ENCODE data around the gene SLC19A1. TPM values are rescaled to one million over a fixed set of nuclear protein-coding genes. Genes with fewer than 3 reads are reported as not detected.

SLC19A1 gene
- total RNA-seq, 2 donors from 2014 or later = 12.2 to 15.5 TPM

- no peaks in the 10 kb centered on the region for H3K9me3 ChIP-seq
- DNase-seq (ENCODE audit: low spot score) = no peak
- 96% methylated on average over 22 of the region's 33 CpGs for WGBS
- intact Hi-C loops (cut with DNase I) = no loop called here
- no peak for TF ChIP-seq POLR2A (IDR thresholded peaks at IDR 0.05)
- TF ChIP-seq CTCF (IDR thresholded peaks at IDR 0.05) = no peak
- TF ChIP-seq POLR2AphosphoS5 (IDR thresholded peaks at IDR 0.05) = no peak
- H3K4me3 ChIP-seq = no peak overlapping the region
- H3K4me1 ChIP-seq (replicated peaks) = no peaks in the 10 kb centered on the region
- H3K36me3 ChIP-seq = peaks cover 0 to under 1% of the 10 kb centered on the region in 2 donors
- no peaks in the 10 kb centered on the region for H3K27me3 ChIP-seq (replicated peaks; ENCODE audit: insufficient read depth)
- no peak overlapping the region for H3K27ac ChIP-seq
These were observed 55.0 kb downstream of the SLC19A1 start for GRCh38 chr21:45487161-45487806.

- Histone ChIP-seq H3K4me1 (replicated peaks) (no peaks in the 10 kb centered on the region), H3K4me3 (no peak overlapping the region), H3K27me3 (replicated peaks; ENCODE audit: insufficient read depth) (no peaks in the 10 kb centered on the region), H3K36me3 (peaks cover 0 to 4% of the 10 kb centered on the region in 2 donors), H3K27ac (no peak overlapping the region), H3K9me3 (no peaks in the 10 kb centered on the region)
- TF ChIP-seq POLR2A (IDR thresholded peaks at IDR 0.05) = no peak
- no peak for TF ChIP-seq POLR2AphosphoS5 (IDR thresholded peaks at IDR 0.05)
- no peak for TF ChIP-seq CTCF (IDR thresholded peaks at IDR 0.05)
- 85% methylated on average over 29 of the region's 29 CpGs for WGBS
- no peak for DNase-seq (ENCODE audit: low spot score)
- intact Hi-C loops (cut with DNase I) = no loop called here
These were observed 55.6 kb downstream of the SLC19A1 start for GRCh38 chr21:45486443-45487160.

- H3K36me3 ChIP-seq = peaks cover 0 to 4% of the 10 kb centered on the region in 2 donors
These were observed 56.4 kb downstream of the SLC19A1 start for GRCh38 chr21:45485686-45486442.

GRCh38 chr21:45484318-45484717 is 57.9 kb downstream of the SLC19A1 start:
- no peak for DNase-seq (ENCODE audit: low spot score)
- Histone ChIP-seq H3K9me3 (no peaks in the 10 kb centered on the region), H3K27me3 (replicated peaks; ENCODE audit: insufficient read depth) (no peaks in the 10 kb centered on the region), H3K36me3 (peaks cover 0 to 4% of the 10 kb centered on the region in 2 donors), H3K4me3 (no peak overlapping the region), H3K4me1 (replicated peaks) (no peaks in the 10 kb centered on the region), H3K27ac (no peak overlapping the region)
- intact Hi-C loops (cut with DNase I) = no loop called here
- WGBS = 94% methylated on average over 6 of the region's 6 CpGs
- TF ChIP-seq POLR2A (IDR thresholded peaks at IDR 0.05) (no peak), CTCF (IDR thresholded peaks at IDR 0.05) (no peak), POLR2AphosphoS5 (IDR thresholded peaks at IDR 0.05) (no peak)

More at GRCh38 chr21:45485686-45486442, 56.4 kb downstream of the SLC19A1 start:
- Histone ChIP-seq H3K27me3 (replicated peaks; ENCODE audit: insufficient read depth) (no peaks in the 10 kb centered on the region), H3K9me3 (no peaks in the 10 kb centered on the region), H3K4me3 (no peak overlapping the region), H3K4me1 (replicated peaks) (no peaks in the 10 kb centered on the region), H3K27ac (no peak overlapping the region)
- WGBS = 89% methylated on average over 25 of the region's 25 CpGs
- no peak for DNase-seq (ENCODE audit: low spot score)
- no peak for TF ChIP-seq CTCF (IDR thresholded peaks at IDR 0.05)
- intact Hi-C loops (cut with DNase I) = no loop called here

Data from prostate gland (tissue), 2 donors.